GM10248 (cell line): ENCODE measurements around the gene CYP1A1.

Experiments used
- CTCF ChIA-PET: fragments of 300-600 bp; sonication (Branson Sonifier 250); formaldehyde crosslinking; extraction: SDS; loops from one replicate; lab custom pipeline; 2021; ENCODE audit warnings: antibody characterized with exemption; lab: Yijun Ruan, JAX
- POLR2A ChIA-PET: fragments of 350-650 bp; sonication (Branson Sonifier 250); formaldehyde crosslinking; extraction: SDS; loops from one replicate; lab custom pipeline; 2020; ENCODE audit warnings: antibody characterized with exemption; lab: Yijun Ruan, JAX
- DNase-seq: peaks from one replicate; pipeline ENCODE4 v3.0.0; 2012; ENCODE audit errors: extremely low spot score
- TF ChIP-seq, protein P1 (sequence below): IDR thresholded peaks from 2 replicates; pipeline ENCODE4 v1.5.1; 2012; ENCODE audit warnings: mild to moderate bottlenecking, low read depth; ENCODE audit errors: extremely low read depth, missing control alignments, control extremely low read depth

Gene CYP1A1

DNA sequence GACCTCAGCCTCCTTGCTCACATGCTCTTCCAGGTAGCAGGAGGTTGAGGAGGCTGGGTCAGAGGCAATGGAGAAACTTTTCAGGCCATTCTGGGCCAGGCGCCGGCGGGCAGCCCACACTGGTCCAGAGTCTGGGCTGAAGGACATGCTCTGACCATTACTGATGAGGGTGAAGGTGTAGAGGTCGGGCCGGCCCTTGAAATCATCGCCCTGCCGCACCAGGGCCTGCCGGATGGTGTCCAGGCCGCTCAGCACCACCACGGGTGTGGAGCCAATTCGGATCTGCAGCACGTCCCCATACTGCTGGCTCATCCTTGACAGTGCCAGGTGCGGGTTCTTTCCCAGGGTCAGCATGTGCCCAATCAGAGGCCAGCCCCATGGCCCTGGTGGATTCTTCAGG, 2.7 kb downstream of the CYP1A1 start:
- DNase-seq, result no peak
- TF ChIP-seq, protein P1, sequence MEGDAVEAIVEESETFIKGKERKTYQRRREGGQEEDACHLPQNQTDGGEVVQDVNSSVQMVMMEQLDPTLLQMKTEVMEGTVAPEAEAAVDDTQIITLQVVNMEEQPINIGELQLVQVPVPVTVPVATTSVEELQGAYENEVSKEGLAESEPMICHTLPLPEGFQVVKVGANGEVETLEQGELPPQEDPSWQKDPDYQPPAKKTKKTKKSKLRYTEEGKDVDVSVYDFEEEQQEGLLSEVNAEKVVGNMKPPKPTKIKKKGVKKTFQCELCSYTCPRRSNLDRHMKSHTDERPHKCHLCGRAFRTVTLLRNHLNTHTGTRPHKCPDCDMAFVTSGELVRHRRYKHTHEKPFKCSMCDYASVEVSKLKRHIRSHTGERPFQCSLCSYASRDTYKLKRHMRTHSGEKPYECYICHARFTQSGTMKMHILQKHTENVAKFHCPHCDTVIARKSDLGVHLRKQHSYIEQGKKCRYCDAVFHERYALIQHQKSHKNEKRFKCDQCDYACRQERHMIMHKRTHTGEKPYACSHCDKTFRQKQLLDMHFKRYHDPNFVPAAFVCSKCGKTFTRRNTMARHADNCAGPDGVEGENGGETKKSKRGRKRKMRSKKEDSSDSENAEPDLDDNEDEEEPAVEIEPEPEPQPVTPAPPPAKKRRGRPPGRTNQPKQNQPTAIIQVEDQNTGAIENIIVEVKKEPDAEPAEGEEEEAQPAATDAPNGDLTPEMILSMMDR, result no peak
- CTCF ChIA-PET, result no interaction called here
- POLR2A ChIA-PET, result no interaction called here

DNA sequence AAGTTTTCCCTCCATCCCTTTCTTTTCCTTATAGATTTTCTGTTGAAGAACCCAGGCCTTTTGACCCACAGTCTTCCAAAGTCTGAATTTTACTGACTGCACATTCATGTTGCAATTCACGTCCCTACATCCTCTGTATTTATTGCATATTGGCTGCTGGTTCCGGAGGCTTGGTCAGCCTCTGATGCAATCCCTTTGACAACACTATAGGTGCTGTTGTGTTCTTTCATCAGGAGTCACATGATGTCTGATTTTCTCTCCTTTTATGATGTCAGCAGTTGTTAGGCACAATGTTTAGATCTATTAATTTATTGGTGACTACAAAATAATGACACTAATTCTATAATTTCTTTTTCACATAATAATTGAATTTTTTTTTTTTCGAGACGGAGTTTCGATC, 8.7 kb downstream of the CYP1A1 start:
- DNase-seq, result no peak
- CTCF ChIA-PET, result interaction anchor here (2.7 kb wide), 1 partner anchor 52 kb away, joined by 7 read pairs; no protein-coding TSS in a partner anchor
- POLR2A ChIA-PET, result no interaction called here
- TF ChIP-seq, protein P1, result no peak

DNA sequence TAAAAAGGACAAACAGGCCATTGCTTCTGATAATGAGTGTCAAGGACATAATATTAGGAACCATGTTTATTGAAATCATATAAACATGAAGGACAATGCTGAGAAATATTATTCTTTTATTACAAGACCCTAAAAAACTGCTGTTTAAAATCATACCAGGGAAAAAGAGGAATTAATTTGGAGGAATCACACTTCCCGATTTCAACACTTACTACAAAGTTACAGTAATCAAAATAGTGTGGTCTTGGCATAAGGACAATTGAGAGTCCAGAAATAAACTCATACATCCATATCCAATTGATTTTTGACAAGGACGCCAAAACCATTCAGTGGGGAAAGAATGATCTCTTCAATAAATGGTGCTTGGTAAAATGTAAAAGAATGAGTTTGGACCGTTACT, 13.0 kb downstream of the CYP1A1 start:
- POLR2A ChIA-PET, result no interaction called here
- no peak for DNase-seq

DNA sequence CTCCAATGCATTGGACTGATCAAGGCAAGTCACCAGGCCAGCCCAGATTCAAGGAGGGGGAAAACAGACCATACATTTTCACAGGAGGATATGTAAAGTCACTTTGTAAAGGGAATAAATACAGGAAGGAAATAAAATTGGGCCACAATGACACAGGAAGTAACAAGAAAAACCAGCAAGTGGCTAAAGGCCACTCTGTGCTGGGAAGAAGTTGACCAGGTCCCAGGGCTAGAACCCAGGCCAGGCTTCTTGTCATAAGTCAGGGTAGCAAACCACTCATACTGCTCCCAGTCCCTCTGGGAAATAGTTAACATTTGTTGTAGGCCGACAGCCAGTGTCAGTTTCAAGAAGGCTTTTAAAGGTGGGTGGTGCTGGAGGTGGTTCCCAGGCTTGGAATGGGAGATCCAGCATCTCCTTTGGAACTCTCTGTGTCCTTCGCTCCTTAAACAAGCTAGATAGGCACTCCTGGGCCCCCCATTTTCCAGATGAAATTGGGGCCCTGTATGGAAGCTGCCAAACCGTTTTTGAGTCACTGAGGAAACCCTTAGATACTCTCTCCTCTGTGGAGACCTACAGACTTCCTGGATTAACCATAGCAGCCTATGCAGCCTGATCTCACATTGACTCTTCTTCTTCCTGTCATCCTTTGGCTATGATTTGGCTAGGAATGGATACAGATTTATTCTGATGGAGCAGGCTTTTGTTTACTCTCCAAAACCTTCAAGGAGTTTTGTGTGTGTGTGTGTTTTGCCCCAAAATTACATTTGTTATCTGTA, 14.8 kb downstream of the CYP1A1 start:
- TF ChIP-seq, protein P1, result no peak
- ChIA-PET POLR2A (no interaction called here), CTCF (no interaction called here)
- DNase-seq, result no peak

More for the DNA sequence above, 13.0 kb downstream of the CYP1A1 start:
- CTCF ChIA-PET, result no interaction called here
- TF ChIP-seq, protein P1, result no peak

DNA sequence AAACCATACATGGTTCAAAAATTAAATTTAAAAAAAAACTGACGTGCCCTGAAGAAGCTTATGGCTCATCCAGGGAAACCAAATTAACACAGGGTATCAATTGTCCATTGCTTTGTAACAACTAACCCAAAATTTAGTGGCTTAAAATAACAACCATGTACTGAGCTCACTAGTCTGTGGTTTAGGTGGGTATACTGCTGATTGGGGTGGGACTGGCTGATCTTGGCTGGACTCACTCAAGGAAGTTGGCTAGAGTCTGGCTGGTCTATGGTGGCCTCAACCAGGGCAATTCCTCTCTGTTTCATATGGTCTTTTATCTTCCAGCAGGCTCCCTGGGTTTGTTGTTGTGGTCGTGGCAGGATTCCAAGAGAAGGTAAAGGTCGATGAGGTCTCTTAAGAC, 15.4 kb downstream of the CYP1A1 start:
- POLR2A ChIA-PET, result no interaction called here
- no peak for DNase-seq
- TF ChIP-seq, protein P1, result no peak
- CTCF ChIA-PET, result no interaction called here

DNA sequence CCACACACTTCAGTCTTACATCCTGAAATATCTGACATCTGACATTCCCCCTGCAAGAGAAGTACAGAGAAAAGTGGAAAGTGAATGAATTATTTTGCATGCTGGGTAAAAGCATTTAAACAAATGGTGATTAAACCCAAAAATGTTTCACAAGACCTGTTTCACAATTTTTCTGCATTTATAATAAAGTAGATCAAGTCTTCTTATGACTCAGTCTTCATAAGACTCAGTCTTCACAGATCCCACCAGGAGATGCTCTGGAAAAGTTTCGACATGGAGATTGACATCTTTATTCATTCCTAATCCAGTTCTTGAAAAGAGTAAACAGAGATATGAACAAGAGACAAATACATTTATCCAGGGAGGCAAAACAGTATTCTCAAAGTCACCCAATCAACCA, 16.3 kb downstream of the CYP1A1 start:
- ChIA-PET POLR2A (no interaction called here), CTCF (interaction anchor here (1.0 kb wide), 1 partner anchor 74 kb away, joined by 3 read pairs; no protein-coding TSS in a partner anchor)
- DNase-seq, result no peak
- TF ChIP-seq, protein P1, result no peak

DNA sequence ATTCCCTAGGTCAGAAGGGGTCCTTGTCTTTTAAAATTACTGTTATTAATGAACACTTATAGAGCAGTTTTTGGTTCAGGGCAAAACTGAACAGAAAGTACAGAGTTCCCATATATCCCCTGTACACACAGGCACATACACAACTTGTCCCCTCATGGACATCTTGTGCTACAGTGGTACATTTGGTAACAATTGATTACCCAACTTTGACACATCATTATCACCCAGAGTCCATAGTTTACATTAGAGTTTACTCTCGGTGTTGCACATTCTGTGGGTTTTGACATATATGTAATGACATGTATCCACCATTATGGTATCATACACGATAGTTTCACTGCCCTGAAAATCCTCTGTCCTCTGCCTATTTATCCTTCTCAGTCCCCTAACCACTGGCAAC, 28.5 kb downstream of the CYP1A1 start:
- ChIA-PET CTCF (interaction anchor here (1.1 to 1.3 kb wide), 2 partner anchors 62 to 74 kb away, joined by 3 read pairs; no protein-coding TSS in a partner anchor), POLR2A (no interaction called here)
- DNase-seq, result no peak
- TF ChIP-seq, protein P1, result no peak
